Prostate gland (tissue), 2 donors: ENCODE measurements around the gene C1GALT1.

Experiments used
- CTCF ChIP-seq, 4 experiments: fragments of 200-600 bp in 2 of 4; fragments of 450-650 bp in 2 of 4; sonication (generic) in 2 of 4; IDR thresholded peaks; 1 replicate in 3 of 4; 2 replicates in 1 of 4; pipeline ENCODE4 v1.5.1; 2016 to 2019; ENCODE audit warnings: antibody characterized with exemption in 4 of 4, mild to moderate bottlenecking in 2 of 4, moderate library complexity in 2 of 4
- POLR2A ChIP-seq: fragments of 450-650 bp; IDR thresholded peaks from one replicate; pipeline ENCODE4 v1.6.1; 2016; ENCODE audit warnings: antibody characterized with exemption, mild to moderate bottlenecking
- POLR2AphosphoS5 ChIP-seq: sonication (generic); formaldehyde crosslinking; IDR thresholded peaks from one replicate; pipeline ENCODE4 v1.6.1; 2017; ENCODE audit warnings: antibody characterized with exemption

DNA sequence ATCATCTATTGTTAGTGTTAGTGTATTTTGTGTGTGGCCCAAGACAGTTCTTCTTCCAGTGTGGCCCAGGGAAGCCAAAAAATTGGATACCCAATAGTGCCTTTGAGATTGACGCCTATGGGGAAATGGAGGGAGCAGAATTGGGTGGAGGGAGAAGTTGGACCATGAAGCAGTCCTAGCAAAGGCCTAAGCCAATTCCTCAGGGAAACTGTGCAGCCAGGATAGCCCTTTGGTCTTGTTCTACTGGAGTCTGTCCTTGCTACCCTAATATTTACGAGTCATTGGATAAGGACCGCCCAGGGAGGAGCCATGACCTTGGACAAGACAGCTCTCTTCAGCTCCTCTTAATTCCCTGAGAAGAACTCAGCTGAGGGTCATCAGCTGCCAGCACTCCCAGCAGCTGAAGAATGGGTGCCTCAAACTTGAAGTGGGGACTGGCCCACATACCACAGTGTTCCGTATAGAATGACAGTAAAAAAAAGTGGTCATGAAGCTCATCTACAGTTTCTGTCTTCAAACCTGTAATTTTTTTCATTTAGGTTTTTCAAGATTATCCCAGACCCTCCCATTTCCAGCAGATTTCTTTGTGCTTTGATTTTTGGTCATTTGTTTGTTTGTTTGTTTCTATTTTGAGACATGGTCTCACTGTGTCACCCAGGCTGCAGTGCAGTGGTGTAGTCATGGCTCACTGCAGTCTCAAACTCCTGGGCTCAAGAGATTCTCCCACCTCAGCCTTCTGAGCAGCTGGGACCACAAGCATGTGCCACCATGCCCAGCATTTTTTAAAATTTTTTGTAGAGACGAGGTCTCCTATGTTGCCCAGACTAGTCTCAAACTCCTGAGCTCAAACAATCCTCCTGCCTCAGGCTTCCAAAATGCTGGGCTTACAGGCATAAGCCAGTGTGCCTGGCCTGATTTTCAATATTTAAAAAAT, 81.2 kb downstream of the C1GALT1 start:
- TF ChIP-seq CTCF (IDR thresholded peaks at IDR 0.05) (no peak), POLR2AphosphoS5 (no peak), POLR2A (no peak)
